ENCODE data around the gene KCNK1.

DNA sequence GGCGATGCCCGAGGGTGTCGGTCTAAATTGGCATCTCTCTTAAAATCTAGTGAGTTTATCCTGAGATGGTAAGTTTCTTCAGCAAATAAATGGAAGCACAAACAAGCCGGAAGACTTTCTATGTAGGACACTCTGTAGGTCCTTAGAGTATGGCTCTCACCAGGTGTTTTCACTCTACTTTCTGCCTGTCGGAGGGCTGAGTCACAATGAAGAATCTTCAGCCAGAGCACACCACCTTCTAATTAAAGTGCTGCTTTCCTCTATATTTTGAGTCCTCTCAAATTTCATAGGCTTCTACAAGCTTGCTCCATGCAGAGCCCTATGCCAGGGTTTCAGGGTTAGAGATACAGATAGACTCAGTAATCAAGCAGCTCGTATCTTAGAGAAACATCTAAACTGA, 27.1 kb downstream of the KCNK1 start:
- TF ChIP-seq POLR2A (IDR thresholded peaks at IDR 0.05) (no peak), CTCF (IDR thresholded peaks at IDR 0.05 in 4 of 5, conservative IDR thresholded peaks at IDR 0.05 in 1 of 5) (no peak)
